ENCODE measurements around the gene IL20.

The IL20 gene

DNA sequence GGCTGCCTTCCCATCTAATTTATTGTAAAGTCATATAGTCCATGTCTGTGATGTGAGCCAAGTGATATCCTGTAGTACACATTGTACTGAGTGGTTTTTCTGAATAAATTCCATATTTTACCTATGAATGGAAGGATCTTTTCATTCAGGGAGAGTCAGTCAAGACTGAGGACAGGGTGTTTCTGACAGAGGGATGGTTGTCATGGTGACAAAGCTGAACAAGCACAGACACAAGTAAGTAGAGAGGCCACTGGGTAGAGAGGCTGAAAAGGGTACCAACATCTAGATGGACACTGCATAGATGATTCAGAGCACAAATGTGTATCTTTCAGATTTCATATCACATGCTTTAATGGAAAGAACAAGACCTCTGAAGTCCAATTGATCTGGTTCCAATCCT is 22.6 kb upstream of the IL20 start:
- no peak for TF ChIP-seq EZH2phosphoT487 (IDR thresholded peaks at IDR 0.05; ENCODE audit: low read depth)
- TF ChIP-seq, protein P1, sequence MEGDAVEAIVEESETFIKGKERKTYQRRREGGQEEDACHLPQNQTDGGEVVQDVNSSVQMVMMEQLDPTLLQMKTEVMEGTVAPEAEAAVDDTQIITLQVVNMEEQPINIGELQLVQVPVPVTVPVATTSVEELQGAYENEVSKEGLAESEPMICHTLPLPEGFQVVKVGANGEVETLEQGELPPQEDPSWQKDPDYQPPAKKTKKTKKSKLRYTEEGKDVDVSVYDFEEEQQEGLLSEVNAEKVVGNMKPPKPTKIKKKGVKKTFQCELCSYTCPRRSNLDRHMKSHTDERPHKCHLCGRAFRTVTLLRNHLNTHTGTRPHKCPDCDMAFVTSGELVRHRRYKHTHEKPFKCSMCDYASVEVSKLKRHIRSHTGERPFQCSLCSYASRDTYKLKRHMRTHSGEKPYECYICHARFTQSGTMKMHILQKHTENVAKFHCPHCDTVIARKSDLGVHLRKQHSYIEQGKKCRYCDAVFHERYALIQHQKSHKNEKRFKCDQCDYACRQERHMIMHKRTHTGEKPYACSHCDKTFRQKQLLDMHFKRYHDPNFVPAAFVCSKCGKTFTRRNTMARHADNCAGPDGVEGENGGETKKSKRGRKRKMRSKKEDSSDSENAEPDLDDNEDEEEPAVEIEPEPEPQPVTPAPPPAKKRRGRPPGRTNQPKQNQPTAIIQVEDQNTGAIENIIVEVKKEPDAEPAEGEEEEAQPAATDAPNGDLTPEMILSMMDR (IDR thresholded peaks at IDR 0.05; ENCODE audit: low read depth, low read length): no peak
- Histone ChIP-seq H3K27me3 (ENCODE audit: low read depth, low read length) (peaks cover 17% of the 10 kb centered on the region), H3K9me3 (ENCODE audit: insufficient read depth, low read length) (no peaks in the 10 kb centered on the region), H3K36me3 (replicated peaks; ENCODE audit: low read depth, low read length) (no peaks in the 10 kb centered on the region), H3K9ac (ENCODE audit: low read length) (no peak overlapping the region), H2AFZ (ENCODE audit: low read depth, low read length) (no peak overlapping the region), H4K20me1 (ENCODE audit: insufficient read depth, low read length) (no peaks in the 10 kb centered on the region), H3K4me1 (ENCODE audit: low read length) (no peaks in the 10 kb centered on the region), H3K4me3 (ENCODE audit: low read length) (no peak overlapping the region), H3K27ac (ENCODE audit: low read length) (no peak overlapping the region), H3K4me2 (ENCODE audit: low read length) (no peak overlapping the region), H3K79me2 (ENCODE audit: low read length) (no peaks in the 10 kb centered on the region)

DNA sequence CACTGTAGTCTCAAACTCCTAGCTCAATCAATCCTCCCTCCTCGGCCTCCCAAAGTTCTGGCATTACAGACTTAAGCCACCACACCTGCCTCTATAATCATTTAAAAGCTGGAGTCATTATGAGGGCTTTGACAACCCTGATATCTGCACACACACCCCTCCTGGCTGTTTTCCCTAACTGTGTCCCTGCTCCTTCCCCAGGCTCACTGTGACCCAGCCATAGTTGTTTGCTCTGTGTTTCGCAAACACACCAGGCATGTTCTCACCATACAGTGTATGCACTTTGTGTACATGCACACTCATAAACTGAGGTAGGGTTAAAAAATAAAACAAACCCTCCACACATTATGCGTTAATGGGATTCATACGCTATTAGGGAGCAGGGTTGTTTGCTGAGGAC is 21.8 kb upstream of the IL20 start:
- TF ChIP-seq, protein P1 (IDR thresholded peaks at IDR 0.05; ENCODE audit: low read depth, low read length): no peak
- TF ChIP-seq EZH2phosphoT487 (IDR thresholded peaks at IDR 0.05; ENCODE audit: low read depth): no peak
- Histone ChIP-seq H2AFZ (ENCODE audit: low read depth, low read length) (no peak overlapping the region), H3K36me3 (replicated peaks; ENCODE audit: low read depth, low read length) (no peaks in the 10 kb centered on the region), H3K79me2 (ENCODE audit: low read length) (no peaks in the 10 kb centered on the region), H3K4me2 (ENCODE audit: low read length) (no peak overlapping the region), H3K9me3 (ENCODE audit: insufficient read depth, low read length) (no peaks in the 10 kb centered on the region), H3K9ac (ENCODE audit: low read length) (no peak overlapping the region), H3K27me3 (ENCODE audit: low read depth, low read length) (peaks cover 9% of the 10 kb centered on the region), H3K4me1 (ENCODE audit: low read length) (no peaks in the 10 kb centered on the region), H3K4me3 (ENCODE audit: low read length) (no peak overlapping the region), H4K20me1 (ENCODE audit: insufficient read depth, low read length) (no peaks in the 10 kb centered on the region), H3K27ac (ENCODE audit: low read length) (no peak overlapping the region)

DNA sequence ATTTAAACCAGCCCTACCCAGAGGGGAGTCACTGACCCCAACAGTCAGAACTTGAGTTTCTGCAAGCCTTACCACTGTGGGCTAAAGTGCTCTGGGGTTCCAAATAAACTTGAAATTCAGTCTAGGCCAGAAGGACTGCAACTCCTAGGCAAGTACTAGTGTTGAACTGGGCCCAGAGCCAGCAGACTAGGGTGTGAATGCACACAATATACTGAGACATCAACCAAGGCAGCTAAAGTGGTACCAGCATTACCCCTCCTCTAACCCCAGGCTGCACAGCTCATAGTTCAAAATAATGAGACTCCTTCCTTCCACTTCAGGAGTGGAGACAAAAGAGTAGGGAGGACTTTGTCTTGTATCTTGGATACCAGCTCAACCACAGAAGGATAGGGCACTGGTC is 18.9 kb upstream of the IL20 start:
- H3K9ac ChIP-seq (ENCODE audit: low read length): no peak overlapping the region
- no peaks in the 10 kb centered on the region for H3K9me3 ChIP-seq (ENCODE audit: insufficient read depth, low read length)
- H3K27ac ChIP-seq (ENCODE audit: low read length): no peak overlapping the region
- H3K79me2 ChIP-seq (ENCODE audit: low read length): no peaks in the 10 kb centered on the region
- H2AFZ ChIP-seq (ENCODE audit: low read depth, low read length): no peak overlapping the region
- no peaks in the 10 kb centered on the region for H4K20me1 ChIP-seq (ENCODE audit: insufficient read depth, low read length)
- H3K27me3 ChIP-seq (ENCODE audit: low read depth, low read length): peaks cover 18% of the 10 kb centered on the region
- no peaks in the 10 kb centered on the region for H3K4me1 ChIP-seq (ENCODE audit: low read length)
- no peak for TF ChIP-seq EZH2phosphoT487 (IDR thresholded peaks at IDR 0.05; ENCODE audit: low read depth)
- TF ChIP-seq, protein P1 (IDR thresholded peaks at IDR 0.05; ENCODE audit: low read depth, low read length): no peak
- H3K4me3 ChIP-seq (ENCODE audit: low read length): no peak overlapping the region
- H3K4me2 ChIP-seq (ENCODE audit: low read length): no peak overlapping the region
- no peaks in the 10 kb centered on the region for H3K36me3 ChIP-seq (replicated peaks; ENCODE audit: low read depth, low read length)

DNA sequence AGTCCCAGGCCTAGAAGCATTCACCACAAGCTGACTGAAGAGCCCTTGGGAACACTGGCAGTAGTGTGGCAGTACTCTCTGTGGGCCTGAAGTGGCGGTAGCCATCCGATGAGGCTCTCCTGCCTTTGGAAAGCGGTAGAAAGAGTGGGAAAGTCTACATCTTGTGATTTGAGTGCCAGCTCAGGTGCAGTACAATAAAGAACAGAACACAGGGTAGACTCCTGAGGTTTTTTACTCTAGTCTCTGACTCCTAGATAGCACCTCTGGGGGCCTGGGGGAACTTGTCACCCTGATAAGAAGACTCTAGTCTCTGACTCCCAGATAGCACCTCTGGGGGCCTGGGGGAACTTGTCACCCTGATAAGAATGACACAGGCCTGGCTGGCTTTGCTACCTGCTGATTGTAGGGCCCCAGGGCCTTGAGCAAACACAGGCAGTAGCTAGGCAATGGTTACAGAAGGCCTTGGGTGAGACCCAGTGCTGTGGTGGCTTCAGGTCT is 18.0 kb upstream of the IL20 start:
- no peak for TF ChIP-seq EZH2phosphoT487 (IDR thresholded peaks at IDR 0.05; ENCODE audit: low read depth)
- TF ChIP-seq, protein P1 (IDR thresholded peaks at IDR 0.05; ENCODE audit: low read depth, low read length): no peak
- H3K9ac ChIP-seq (ENCODE audit: low read length): no peak overlapping the region
- no peak overlapping the region for H3K4me2 ChIP-seq (ENCODE audit: low read length)
- no peak overlapping the region for H3K4me3 ChIP-seq (ENCODE audit: low read length)
- H2AFZ ChIP-seq (ENCODE audit: low read depth, low read length): no peak overlapping the region
- H3K27ac ChIP-seq (ENCODE audit: low read length): no peak overlapping the region
- no peaks in the 10 kb centered on the region for H3K79me2 ChIP-seq (ENCODE audit: low read length)
- no peaks in the 10 kb centered on the region for H4K20me1 ChIP-seq (ENCODE audit: insufficient read depth, low read length)
- H3K36me3 ChIP-seq (replicated peaks; ENCODE audit: low read depth, low read length): no peaks in the 10 kb centered on the region
- no peaks in the 10 kb centered on the region for H3K4me1 ChIP-seq (ENCODE audit: low read length)
- H3K9me3 ChIP-seq (ENCODE audit: insufficient read depth, low read length): no peaks in the 10 kb centered on the region
- peaks cover 27% of the 10 kb centered on the region for H3K27me3 ChIP-seq (ENCODE audit: low read depth, low read length)
